H54 (cell line): ENCODE results near the gene ANGPTL1.
"Not testable (repeated sequence)": the region's sequence is repeated elsewhere in the genome, so short reads cannot be mapped to it uniquely, and the experiment has no call there.

ENCODE experiments used
- DNase-seq: peaks from one replicate; pipeline ENCODE4 v3.0.0; 2011; ENCODE audit warnings: low spot score, mixed read lengths; ENCODE audit not compliant: insufficient read length
- FAIRE-seq: peaks from 3 replicates; lab custom pipeline; 2011; peaks lifted over from hg19 to GRCh38; lab: Jason Lieb, UNC
- POLR2A ChIP-seq: IDR thresholded peaks from 2 replicates; pipeline ENCODE4 v1.6.1; 2011; ENCODE audit warnings: low read depth, mild to moderate bottlenecking, low read length

ANGPTL1 gene

GRCh38 chr1:178877896-178878295 lies 7.0 kb upstream of the ANGPTL1 start:
- DNase-seq (no peak), FAIRE-seq (no peak)
- no peak for TF ChIP-seq POLR2A

- FAIRE-seq: no peak
- TF ChIP-seq POLR2A: no peak
Observed at GRCh38 chr1:178875936-178876335, 5.1 kb upstream of the ANGPTL1 start.

GRCh38 chr1:178874966-178875365 lies 4.1 kb upstream of the ANGPTL1 start:
- DNase-seq (no peak), FAIRE-seq (no peak)
- no peak for TF ChIP-seq POLR2A

More at GRCh38 chr1:178875936-178876335, 5.1 kb upstream of the ANGPTL1 start:
- no peak for DNase-seq

GRCh38 chr1:178871551-178872320 lies 859 bp upstream of the ANGPTL1 start:
- DNase-seq: no peak
- FAIRE-seq: peak; percentile 48
- no peak for TF ChIP-seq POLR2A

GRCh38 chr1:178870221-178870620 lies 656 bp downstream of the ANGPTL1 start:
- DNase-seq (no peak), FAIRE-seq (peak; percentile 52)
- TF ChIP-seq POLR2A: no peak

- TF ChIP-seq POLR2A: no peak
- DNase-seq (no peak), FAIRE-seq (peak; percentile 82)
Observed at GRCh38 chr1:178869119-178869697, 1.7 kb downstream of the ANGPTL1 start.

- FAIRE-seq: no peak
Observed at GRCh38 chr1:178868706-178869105, 2.2 kb downstream of the ANGPTL1 start.

GRCh38 chr1:178867670-178868069 lies 3.2 kb downstream of the ANGPTL1 start:
- no peak for TF ChIP-seq POLR2A
- no peak for FAIRE-seq
- DNase-seq: no peak

More at GRCh38 chr1:178868706-178869105, 2.2 kb downstream of the ANGPTL1 start:
- no peak for TF ChIP-seq POLR2A
- no peak for DNase-seq

- DNase-seq: no peak
- no peak for TF ChIP-seq POLR2A
- peak; percentile 6 for FAIRE-seq
Observed at GRCh38 chr1:178864326-178864725, 6.6 kb downstream of the ANGPTL1 start.

- no peak for FAIRE-seq
Observed at GRCh38 chr1:178862864-178863263, 8.0 kb downstream of the ANGPTL1 start.

GRCh38 chr1:178862416-178862815 lies 8.5 kb downstream of the ANGPTL1 start:
- TF ChIP-seq POLR2A: no peak
- FAIRE-seq: no peak
- DNase-seq: no peak

More at GRCh38 chr1:178862864-178863263, 8.0 kb downstream of the ANGPTL1 start:
- no peak for TF ChIP-seq POLR2A
- no peak for DNase-seq

- FAIRE-seq (no peak), DNase-seq (no peak)
- TF ChIP-seq POLR2A: no peak
Observed at GRCh38 chr1:178857126-178857525, 13.8 kb downstream of the ANGPTL1 start.

- no peak for TF ChIP-seq POLR2A
- FAIRE-seq: peak; percentile 33
- DNase-seq: no peak
Observed at GRCh38 chr1:178849918-178850317, 21.0 kb downstream of the ANGPTL1 start.

GRCh38 chr1:178847919-178848318 lies 23.0 kb downstream of the ANGPTL1 start:
- not testable (repeated sequence) for DNase-seq, FAIRE-seq

- no peak for TF ChIP-seq POLR2A
- DNase-seq (peak; percentile 6), FAIRE-seq (peak; percentile 80)
Observed at GRCh38 chr1:178847396-178847849, 23.5 kb downstream of the ANGPTL1 start.

GRCh38 chr1:178846306-178846705 lies 24.6 kb downstream of the ANGPTL1 start:
- FAIRE-seq (no peak), DNase-seq (no peak)
- TF ChIP-seq POLR2A: no peak
